Parathyroid adenoma (tissue), 2 donors: ENCODE measurements around the gene TMEM134.

Experiments
- H2AFZ ChIP-seq: fragments of 300-600 bp; sonication (generic); one replicate; pipeline ENCODE4 v1.7.0; 2017; ENCODE audit warnings: antibody characterized with exemption, mild to moderate bottlenecking
- H3K27ac ChIP-seq: fragments of 300-600 bp; sonication (generic); one replicate; pipeline ENCODE4 v1.7.0; 2017
- H3K27me3 ChIP-seq: fragments of 300-600 bp; sonication (generic); one replicate; pipeline ENCODE4 v1.7.0; 2017; ENCODE audit warnings: low read length; ENCODE audit not compliant: control insufficient read depth, insufficient read depth
- H3K36me3 ChIP-seq: fragments of 300-600 bp; sonication (generic); one replicate; pipeline ENCODE4 v1.7.0; 2017; ENCODE audit warnings: low read length; ENCODE audit not compliant: control insufficient read depth, insufficient read depth
- H3K4me1 ChIP-seq: fragments of 300-600 bp; sonication (generic); one replicate; pipeline ENCODE4 v1.7.0; 2017; ENCODE audit warnings: control low read depth
- H3K4me2 ChIP-seq: fragments of 300-600 bp; sonication (generic); one replicate; pipeline ENCODE4 v1.7.0; 2017; ENCODE audit warnings: low read length
- H3K4me3 ChIP-seq: fragments of 300-600 bp; sonication (generic); one replicate; pipeline ENCODE4 v1.7.0; 2017; ENCODE audit warnings: low read depth, low read length
- H3K79me2 ChIP-seq: fragments of 300-600 bp; sonication (generic); one replicate; pipeline ENCODE4 v1.7.0; 2017; ENCODE audit warnings: control low read depth
- H3K9ac ChIP-seq: fragments of 300-600 bp; sonication (generic); one replicate; pipeline ENCODE4 v1.7.0; 2017; ENCODE audit warnings: mild to moderate bottlenecking
- H3K9me3 ChIP-seq: fragments of 300-600 bp; sonication (generic); one replicate; pipeline ENCODE4 v1.7.0; 2017; ENCODE audit warnings: low read length; ENCODE audit not compliant: control insufficient read depth
- CTCF ChIP-seq: fragments of 300-600 bp; sonication (generic); IDR thresholded peaks from one replicate; pipeline ENCODE4 v1.7.0; 2017; ENCODE audit warnings: antibody characterized with exemption, mild to moderate bottlenecking
- donor health status: primary hyperparathyroidism.

Gene TMEM134

GRCh38 chr11:67441731-67442351 is 27.2 kb downstream of the TMEM134 start:
- Histone ChIP-seq H3K79me2 (no peaks in the 10 kb centered on the region), H2AFZ (no peak overlapping the region), H3K27me3 (no peaks in the 10 kb centered on the region), H3K36me3 (no peaks in the 10 kb centered on the region), H3K9me3 (no peaks in the 10 kb centered on the region), H3K4me1 (no peaks in the 10 kb centered on the region), H3K27ac (no peak overlapping the region), H3K4me2 (no peak overlapping the region), H3K9ac (no peak overlapping the region), H3K4me3 (no peak overlapping the region)
- no peak for TF ChIP-seq CTCF

GRCh38 chr11:67441098-67441563 is 27.9 kb downstream of the TMEM134 start:
- no peak overlapping the region for H3K4me3 ChIP-seq
- no peaks in the 10 kb centered on the region for H3K27me3 ChIP-seq
- no peak overlapping the region for H3K4me2 ChIP-seq
- H3K27ac ChIP-seq: no peak overlapping the region
- no peak overlapping the region for H2AFZ ChIP-seq
- no peaks in the 10 kb centered on the region for H3K4me1 ChIP-seq
- no peaks in the 10 kb centered on the region for H3K79me2 ChIP-seq
- H3K9me3 ChIP-seq: no peaks in the 10 kb centered on the region
- H3K36me3 ChIP-seq: no peaks in the 10 kb centered on the region
- TF ChIP-seq CTCF: no peak
- no peak overlapping the region for H3K9ac ChIP-seq

GRCh38 chr11:67440229-67441097 is 28.6 kb downstream of the TMEM134 start:
- no peak overlapping the region for H3K27ac ChIP-seq
- H3K79me2 ChIP-seq: no peaks in the 10 kb centered on the region
- no peak overlapping the region for H3K9ac ChIP-seq
- no peak overlapping the region for H3K4me2 ChIP-seq
- H2AFZ ChIP-seq: no peak overlapping the region
- H3K9me3 ChIP-seq: no peaks in the 10 kb centered on the region
- H3K4me1 ChIP-seq: no peaks in the 10 kb centered on the region
- H3K36me3 ChIP-seq: no peaks in the 10 kb centered on the region
- no peak overlapping the region for H3K4me3 ChIP-seq
- no peak for TF ChIP-seq CTCF
- H3K27me3 ChIP-seq: no peaks in the 10 kb centered on the region

GRCh38 chr11:67439321-67440228 is 29.5 kb downstream of the TMEM134 start:
- Histone ChIP-seq H2AFZ (no peak overlapping the region), H3K4me2 (no peak overlapping the region), H3K9me3 (no peaks in the 10 kb centered on the region), H3K79me2 (no peaks in the 10 kb centered on the region), H3K4me1 (no peaks in the 10 kb centered on the region), H3K4me3 (no peak overlapping the region), H3K27ac (no peak overlapping the region), H3K27me3 (no peaks in the 10 kb centered on the region), H3K36me3 (no peaks in the 10 kb centered on the region), H3K9ac (no peak overlapping the region)
- TF ChIP-seq CTCF: no peak
